Measurements from ENCODE around the gene RAB33B. TPM values are rescaled to one million over a fixed set of nuclear protein-coding genes. Genes with fewer than 3 reads are reported as not detected.

The RAB33B gene
- total and polyA plus RNA-seq, 9 of the 15 experiments (the other 6 are each of a cell fraction or from before 2014, with no cell fraction given), result 1.7 to 3.7 (median 3.0) TPM

GRCh38 chr4:139489638-139490037 is 35.7 kb downstream of the RAB33B start:
- POLR2A ChIA-PET, result no interaction called here
- intact Hi-C loops (cut with micrococcal nuclease) (no loop called here), in situ Hi-C loops (cut with MboI) (no loop called here)
- no peak overlapping the region for H2AFZ ChIP-seq (ENCODE audit: low read depth, low read length)
- H3K27me3 ChIP-seq (ENCODE audit: control insufficient read depth in 2 of 2, insufficient read depth in 2 of 2, low read length in 2 of 2), result peaks cover 10% of the 10 kb centered on the region in 2 experiments; a peak in 3 of 5 replicates
- no peak overlapping the region for H3K4me2 ChIP-seq (ENCODE audit: insufficient read depth, low read length)
- no peak overlapping the region for H3K9ac ChIP-seq (ENCODE audit: insufficient read depth in 1 of 2, low read depth in 2 of 2, low read length in 2 of 2)
- DNase-seq (ENCODE audit: extremely low read depth in 1 of 4, low spot score in 3 of 4) (no peak), FAIRE-seq (peak; percentile 19), ATAC-seq (no peak)
- H3K9me3 ChIP-seq (replicated peaks; ENCODE audit: control insufficient read depth, insufficient read depth, low read depth, low read length), result no peaks in the 10 kb centered on the region
- TF ChIP-seq ZNF707 (CRISPR knock-in tag; conservative IDR thresholded peaks at IDR 0.05), result no peak
- peak; percentile 39; the same call in 1 of the 2 replicates for TF ChIP-seq BCOR (IDR thresholded peaks at IDR 0.05)
- TF ChIP-seq RAD21 (CRISPR knock-in tag; conservative IDR thresholded peaks at IDR 0.05 in 1 of 2, IDR thresholded peaks at IDR 0.05 in 1 of 2), result no peak
- TF ChIP-seq E4F1 (CRISPR knock-in tag; IDR thresholded peaks at IDR 0.05; ENCODE audit: borderline replicate concordance), result no peak
- TF ChIP-seq, protein P1, sequence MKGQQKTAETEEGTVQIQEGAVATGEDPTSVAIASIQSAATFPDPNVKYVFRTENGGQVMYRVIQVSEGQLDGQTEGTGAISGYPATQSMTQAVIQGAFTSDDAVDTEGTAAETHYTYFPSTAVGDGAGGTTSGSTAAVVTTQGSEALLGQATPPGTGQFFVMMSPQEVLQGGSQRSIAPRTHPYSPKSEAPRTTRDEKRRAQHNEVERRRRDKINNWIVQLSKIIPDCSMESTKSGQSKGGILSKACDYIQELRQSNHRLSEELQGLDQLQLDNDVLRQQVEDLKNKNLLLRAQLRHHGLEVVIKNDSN (CRISPR knock-in tag; IDR thresholded peaks at IDR 0.05), result no peak
- TF ChIP-seq ZNF695 (CRISPR knock-in tag; IDR thresholded peaks at IDR 0.05), result no peak
- no peak for TF ChIP-seq SIRT6 (IDR thresholded peaks at IDR 0.05; ENCODE audit: low read depth, low read length)
- TF ChIP-seq ZNF143 (CRISPR knock-in tag; IDR thresholded peaks at IDR 0.05), result no peak
- no peak for TF ChIP-seq ZC3H4 (CRISPR knock-in tag; IDR thresholded peaks at IDR 0.05; ENCODE audit: borderline replicate concordance)
- TF ChIP-seq NCOA4 (IDR thresholded peaks at IDR 0.05; ENCODE audit: partially characterized antibody), result no peak
- peak; percentile 98 for TF ChIP-seq RBM25 (IDR thresholded peaks at IDR 0.05; ENCODE audit: low read depth, low read length, severe bottlenecking)
- no peak for TF ChIP-seq STAG1 (CRISPR knock-in tag; IDR thresholded peaks at IDR 0.05; ENCODE audit: borderline replicate concordance)
- no peak for TF ChIP-seq PHB (CRISPR knock-in tag; IDR thresholded peaks at IDR 0.05)
- no TSS peak for BruUV-seq (replicated peaks)
- H3K4me1 ChIP-seq (replicated peaks in 1 of 2; ENCODE audit: control insufficient read depth in 2 of 2, insufficient read depth in 2 of 2, low read length in 2 of 2), result peaks cover 0 to 4% of the 10 kb centered on the region in 2 experiments; a peak in 1 of 5 replicates
- H3K4me3 ChIP-seq, result no peak overlapping the region
- CTCF ChIA-PET (ENCODE audit: low intra/inter-chr PET ratio), result no interaction called here
- H3K9me1 ChIP-seq (ENCODE audit: control insufficient read depth, insufficient read depth, low read length), result no peaks in the 10 kb centered on the region
- no peak overlapping the region for H3K27ac ChIP-seq (ENCODE audit: extremely low read depth, low read depth, low read length)
- no peaks in the 10 kb centered on the region for H3K36me3 ChIP-seq (ENCODE audit: control insufficient read depth, insufficient read depth, low read length)
- H3K79me2 ChIP-seq (ENCODE audit: control insufficient read depth, insufficient read depth, low read length), result no peaks in the 10 kb centered on the region
- no peaks in the 10 kb centered on the region for H4K20me1 ChIP-seq (replicated peaks; ENCODE audit: control insufficient read depth, insufficient read depth, low read length)

Data from K562 (cell line).